B cell (primary cell): ENCODE measurements around the gene CD63.

Experiments used
- EZH2 ChIP-seq: IDR thresholded peaks from 2 replicates; pipeline ENCODE4 v1.6.1; 2012; ENCODE audit warnings: borderline replicate concordance, low read depth, mild to moderate bottlenecking, moderate library complexity, low read length; ENCODE audit not compliant: insufficient read depth, poor library complexity, severe bottlenecking
- TF ChIP-seq, protein P1 (sequence below): fragments of 200-600 bp; IDR thresholded peaks from one replicate; pipeline ENCODE4 v1.8.0; 2022; ENCODE audit warnings: antibody characterized with exemption, mild to moderate bottlenecking

DNA sequence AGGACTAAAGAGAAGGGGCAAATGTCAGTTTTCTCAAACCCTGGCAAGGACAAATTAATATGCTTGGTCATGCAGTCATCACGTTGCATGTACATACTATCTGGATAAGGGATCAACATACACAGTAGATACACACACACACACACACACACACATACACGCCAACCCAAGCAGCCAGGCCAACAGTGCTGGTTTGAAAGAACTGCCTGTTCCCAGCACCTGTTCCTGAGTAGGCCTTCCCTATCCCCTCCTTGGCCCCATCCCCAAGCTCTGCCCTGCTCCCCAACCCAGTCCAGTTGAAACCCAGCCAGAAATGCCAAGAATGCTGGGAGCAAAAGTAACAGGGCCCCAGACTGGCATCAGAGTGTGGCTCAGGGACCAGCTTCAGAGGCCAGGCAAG lies 25.5 kb downstream of the CD63 start:
- TF ChIP-seq, protein P1, sequence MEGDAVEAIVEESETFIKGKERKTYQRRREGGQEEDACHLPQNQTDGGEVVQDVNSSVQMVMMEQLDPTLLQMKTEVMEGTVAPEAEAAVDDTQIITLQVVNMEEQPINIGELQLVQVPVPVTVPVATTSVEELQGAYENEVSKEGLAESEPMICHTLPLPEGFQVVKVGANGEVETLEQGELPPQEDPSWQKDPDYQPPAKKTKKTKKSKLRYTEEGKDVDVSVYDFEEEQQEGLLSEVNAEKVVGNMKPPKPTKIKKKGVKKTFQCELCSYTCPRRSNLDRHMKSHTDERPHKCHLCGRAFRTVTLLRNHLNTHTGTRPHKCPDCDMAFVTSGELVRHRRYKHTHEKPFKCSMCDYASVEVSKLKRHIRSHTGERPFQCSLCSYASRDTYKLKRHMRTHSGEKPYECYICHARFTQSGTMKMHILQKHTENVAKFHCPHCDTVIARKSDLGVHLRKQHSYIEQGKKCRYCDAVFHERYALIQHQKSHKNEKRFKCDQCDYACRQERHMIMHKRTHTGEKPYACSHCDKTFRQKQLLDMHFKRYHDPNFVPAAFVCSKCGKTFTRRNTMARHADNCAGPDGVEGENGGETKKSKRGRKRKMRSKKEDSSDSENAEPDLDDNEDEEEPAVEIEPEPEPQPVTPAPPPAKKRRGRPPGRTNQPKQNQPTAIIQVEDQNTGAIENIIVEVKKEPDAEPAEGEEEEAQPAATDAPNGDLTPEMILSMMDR, result no peak
- TF ChIP-seq EZH2, result no peak
